CD1c-positive myeloid dendritic cell (primary cell): ENCODE measurements around the gene ABCB9.
"Not testable (repeated sequence)": the region's sequence is repeated elsewhere in the genome, so short reads cannot be mapped to it uniquely, and the experiment has no call there.

Source experiments
- DNase-seq: peaks from one replicate; pipeline ENCODE4 v3.0.0-alpha.2; 2016; ENCODE audit errors: extremely low spot score

Gene ABCB9

GRCh38 chr12:122963941-122964265 lies 2.4 kb downstream of the ABCB9 start:
- peak; percentile 64 for DNase-seq

- peak; percentile 41 for DNase-seq
Measured at GRCh38 chr12:122961531-122962329, 4.5 kb downstream of the ABCB9 start.

- no peak for DNase-seq
Measured at GRCh38 chr12:122960193-122960569, 6.1 kb downstream of the ABCB9 start.

- DNase-seq: no peak
Measured at GRCh38 chr12:122959566-122960192, 6.6 kb downstream of the ABCB9 start.

- DNase-seq: no peak
Measured at GRCh38 chr12:122958198-122958888, 7.9 kb downstream of the ABCB9 start.

GRCh38 chr12:122956035-122956434 lies 10.2 kb downstream of the ABCB9 start:
- no peak for DNase-seq

- no peak for DNase-seq
Measured at GRCh38 chr12:122955156-122955555, 11.1 kb downstream of the ABCB9 start.

- peak; percentile 81 for DNase-seq
Measured at GRCh38 chr12:122951979-122952892, 14.0 kb downstream of the ABCB9 start.

GRCh38 chr12:122951406-122951805 lies 14.9 kb downstream of the ABCB9 start:
- DNase-seq: peak; percentile 71

- no peak for DNase-seq
Measured at GRCh38 chr12:122949816-122950675, 16.2 kb downstream of the ABCB9 start.

GRCh38 chr12:122949405-122949804 lies 16.9 kb downstream of the ABCB9 start:
- DNase-seq: no peak

GRCh38 chr12:122948605-122949004 lies 17.7 kb downstream of the ABCB9 start:
- DNase-seq: no peak

GRCh38 chr12:122947352-122947792 lies 18.9 kb downstream of the ABCB9 start:
- DNase-seq: peak; percentile 84

- DNase-seq: peak; percentile 97
Measured at GRCh38 chr12:122946690-122947341, 19.4 kb downstream of the ABCB9 start.

GRCh38 chr12:122944605-122945592 lies 21.4 kb downstream of the ABCB9 start:
- DNase-seq: no peak

GRCh38 chr12:122943196-122943595 lies 23.1 kb downstream of the ABCB9 start:
- DNase-seq: peak; percentile 56

- peak; percentile 20 for DNase-seq
Measured at GRCh38 chr12:122942637-122943036, 23.6 kb downstream of the ABCB9 start.

- not testable (repeated sequence) for DNase-seq
Measured at GRCh38 chr12:122941351-122941750, 24.9 kb downstream of the ABCB9 start.

- DNase-seq: no peak
Measured at GRCh38 chr12:122939125-122939524, 27.1 kb downstream of the ABCB9 start.
